Medulla oblongata (tissue), 1 donor: Measurements from ENCODE around the gene KMT2D.
"Not testable (repeated sequence)": the region's sequence is repeated elsewhere in the genome, so short reads cannot be mapped to it uniquely, and the experiment has no call there.

Source experiments
- DNase-seq: peaks from one replicate; pipeline ENCODE4 v3.0.0-alpha.2; 2015; ENCODE audit errors: extremely low spot score

The KMT2D gene

GRCh38 chr12:49089821-49090773, 29.5 kb upstream of the KMT2D start:
- no peak for DNase-seq

- DNase-seq, result no peak
Observed at GRCh38 chr12:49088932-49089330, 28.3 kb upstream of the KMT2D start.

GRCh38 chr12:49088150-49088931, 27.7 kb upstream of the KMT2D start:
- peak; percentile 94 for DNase-seq

- DNase-seq, result no peak
Observed at GRCh38 chr12:49086116-49086515, 25.5 kb upstream of the KMT2D start.

- no peak for DNase-seq
Observed at GRCh38 chr12:49084438-49084837, 23.8 kb upstream of the KMT2D start.

- DNase-seq, result no peak
Observed at GRCh38 chr12:49079793-49080192, 19.2 kb upstream of the KMT2D start.

- DNase-seq, result no peak
Observed at GRCh38 chr12:49070971-49071370, 10.4 kb upstream of the KMT2D start.

- peak; percentile 98 for DNase-seq
Observed at GRCh38 chr12:49069507-49070346, 9.1 kb upstream of the KMT2D start, which contains the start of gene RHEBL1. Gene RHEBL1, minus strand, starts transcription at chr12:49069979. Its CDS starts 194 bp downstream, at chr12:49069785.

GRCh38 chr12:49068879-49069506, 8.4 kb upstream of the KMT2D start:
- DNase-seq, result no peak

- no peak for DNase-seq
Observed at GRCh38 chr12:49066120-49066519, 5.5 kb upstream of the KMT2D start.

GRCh38 chr12:49064767-49065152, 4.2 kb upstream of the KMT2D start:
- DNase-seq, result no peak

- DNase-seq, result not testable (repeated sequence)
Observed at GRCh38 chr12:49061916-49062315, 1.3 kb upstream of the KMT2D start.

GRCh38 chr12:49061157-49061650, 610 bp upstream of the KMT2D start:
- peak; percentile 10 for DNase-seq

- no peak for DNase-seq
Observed at GRCh38 chr12:49059299-49060171, 1.1 kb downstream of the KMT2D start.

GRCh38 chr12:49059045-49059298, 1.6 kb downstream of the KMT2D start:
- DNase-seq, result no peak

- DNase-seq, result no peak
Observed at GRCh38 chr12:49058366-49059044, 2.1 kb downstream of the KMT2D start.

GRCh38 chr12:49057888-49058287, 2.7 kb downstream of the KMT2D start:
- peak; percentile 18 for DNase-seq

GRCh38 chr12:49055978-49056754, 4.4 kb downstream of the KMT2D start:
- peak; percentile 89 for DNase-seq

- no peak for DNase-seq
Observed at GRCh38 chr12:49055092-49055491, 5.5 kb downstream of the KMT2D start.
